Spleen (tissue), 7 donors: Measurements from ENCODE around the gene CNNM2.

Experiments used
- CTCF ChIP-seq, 11 experiments: fragments of 200-600 bp in 7 of 11; fragments of 450-650 bp in 4 of 11; sonication (generic) in 4 of 11; IDR thresholded peaks in 8 of 11; conservative IDR thresholded peaks in 3 of 11; 1 replicate in 7 of 11; 2 replicates in 4 of 11; pipeline versions ENCODE4 v1.4.0 to v1.8.0; 2016 to 2021; ENCODE audit warnings: antibody characterized with exemption in 11 of 11, inconsistent platforms in 4 of 11, mild to moderate bottlenecking in 1 of 11
- POLR2A ChIP-seq, 3 donors: fragments of 450-650 bp; IDR thresholded peaks; one replicate each; pipeline ENCODE4 v1.5.1; 2017; ENCODE audit warnings: antibody characterized with exemption in 3 of 3, mild to moderate bottlenecking in 1 of 3
- donor health status: DM: no; HTN: no; CAD: no; lungs with moderate emphysema.
- donor health status: DM: no; HTN: no; CAD: no.
- donor health status: DM: no; HTN: no; CAD: no.

- TF ChIP-seq CTCF (IDR thresholded peaks at IDR 0.05 in 8 of 11, conservative IDR thresholded peaks at IDR 0.05 in 3 of 11) = no peak
- TF ChIP-seq POLR2A (IDR thresholded peaks at IDR 0.05) = no peak
These were observed 31.8 kb downstream of the CNNM2 start for GRCh38 chr10:102949916-102950315.
